Measurements from ENCODE around the gene PCNX1. TPM values are rescaled to one million over a fixed set of nuclear protein-coding genes. Genes with fewer than 3 reads are reported as not detected.

The PCNX1 gene
- total and polyA plus RNA-seq, 9 of the 15 experiments (the other 6 are each of a cell fraction or from before 2014, with no cell fraction given) = 0.30 to 4.5 (median 2.3) TPM

GRCh38 chr14:70888681-70889175 is 18.5 kb upstream of the PCNX1 start:
- peaks cover 0 to 3% of the 10 kb centered on the region in 2 experiments; a peak in 3 of 5 replicates for H3K4me1 ChIP-seq (replicated peaks in 1 of 2; ENCODE audit: control insufficient read depth in 2 of 2, insufficient read depth in 2 of 2, low read length in 2 of 2)
- H3K9me3 ChIP-seq (replicated peaks; ENCODE audit: control insufficient read depth, insufficient read depth, low read depth, low read length) = no peaks in the 10 kb centered on the region
- H2AFZ ChIP-seq (ENCODE audit: low read depth, low read length) = no peak overlapping the region
- H4K20me1 ChIP-seq (replicated peaks; ENCODE audit: control insufficient read depth, insufficient read depth, low read length) = no peaks in the 10 kb centered on the region; the same call in 1 of the 2 replicates
- H3K9me1 ChIP-seq (ENCODE audit: control insufficient read depth, insufficient read depth, low read length) = no peaks in the 10 kb centered on the region
- no peaks in the 10 kb centered on the region for H3K36me3 ChIP-seq (ENCODE audit: control insufficient read depth, insufficient read depth, low read length)
- POLR2A ChIA-PET = no interaction called here
- no peak overlapping the region for H3K9ac ChIP-seq (ENCODE audit: insufficient read depth in 1 of 2, low read depth in 2 of 2, low read length in 2 of 2)
- no peak for FAIRE-seq
- in situ Hi-C loops (cut with MboI) = no loop called here
- no peak for DNase-seq (ENCODE audit: extremely low read depth in 1 of 4, low spot score in 3 of 4)
- no peak overlapping the region for H3K27ac ChIP-seq (ENCODE audit: extremely low read depth, low read depth, low read length)
- H3K79me2 ChIP-seq (ENCODE audit: control insufficient read depth, insufficient read depth, low read length) = no peaks in the 10 kb centered on the region
- ATAC-seq = no peak
- intact Hi-C loops (cut with micrococcal nuclease) = no loop called here
- H3K4me3 ChIP-seq = no peak overlapping the region
- CTCF ChIA-PET (ENCODE audit: low intra/inter-chr PET ratio) = no interaction called here
- whole genome bisulfite sequencing (ENCODE audit: insufficient coverage, low coverage, missing lambda C conversion rate) = 0% methylated on average over 1 of the region's 1 CpG
- no peak overlapping the region for H3K4me2 ChIP-seq (ENCODE audit: insufficient read depth, low read length)
- H3K27me3 ChIP-seq (ENCODE audit: control insufficient read depth in 2 of 2, insufficient read depth in 2 of 2, low read length in 2 of 2) = peaks cover 0 to 2% of the 10 kb centered on the region in 2 experiments; a peak in 2 of 5 replicates
- BruUV-seq (replicated peaks) = no TSS peak
- no peak for TF ChIP-seq DMBX1 (CRISPR knock-in tag; IDR thresholded peaks at IDR 0.05; ENCODE audit: borderline replicate concordance)
- no peak for TF ChIP-seq FOXO4 (CRISPR knock-in tag; IDR thresholded peaks at IDR 0.05)
- TF ChIP-seq ETS1 (conservative IDR thresholded peaks at IDR 0.05; ENCODE audit: control insufficient read depth, low read depth, low read length) = no peak
- no peak for TF ChIP-seq TEAD2 (tag; IDR thresholded peaks at IDR 0.05)
- no peak for TF ChIP-seq MNT (conservative IDR thresholded peaks at IDR 0.05)
- no peak for TF ChIP-seq REST (IDR thresholded peaks at IDR 0.05; ENCODE audit: borderline replicate concordance)
- no peak for TF ChIP-seq REST (CRISPR knock-in tag; IDR thresholded peaks at IDR 0.05; ENCODE audit: low read depth)
- no peak for TF ChIP-seq SRF (CRISPR knock-in tag; IDR thresholded peaks at IDR 0.05)
- no peak for TF ChIP-seq C11orf30 (IDR thresholded peaks at IDR 0.05; ENCODE audit: low read depth)
- TF ChIP-seq ZNF3 (CRISPR knock-in tag; IDR thresholded peaks at IDR 0.05) = no peak
